GM12878 (cell line): ENCODE data around the gene STRBP.

Source experiments
- CREB1 ChIP-seq: IDR thresholded peaks from 2 replicates; pipeline ENCODE4 v1.6.1; 2012; ENCODE audit warnings: low read depth, mild to moderate bottlenecking, inconsistent platforms
- ETV6 ChIP-seq, 2 experiments: fragments of 450-650 bp in 1 of 2; IDR thresholded peaks in 1 of 2; conservative IDR thresholded peaks in 1 of 2; 2 replicates each; pipeline ENCODE4 v1.6.1; 2014; ENCODE audit warnings: antibody characterized with exemption in 1 of 2, borderline replicate concordance in 1 of 2, low read depth in 1 of 2, mild to moderate bottlenecking in 1 of 2, moderate library complexity in 1 of 2
- POLR2A ChIP-seq: IDR thresholded peaks from 2 replicates; pipeline ENCODE4 v1.6.1; 2011; ENCODE audit warnings: low read depth, mild to moderate bottlenecking, low read length
- SREBF2 ChIP-seq: IDR thresholded peaks from 2 replicates; pipeline ENCODE4 v1.6.1; 2012; ENCODE audit warnings: mild to moderate bottlenecking, low read length
- ZZZ3 ChIP-seq: IDR thresholded peaks from 2 replicates; pipeline ENCODE4 v1.6.1; 2011; ENCODE audit warnings: low read depth; ENCODE audit not compliant: control insufficient read depth, insufficient read length
- TF ChIP-seq, protein P1 (sequence below), 3 experiments: IDR thresholded peaks in 2 of 3; conservative IDR thresholded peaks in 1 of 3; 2 replicates each; pipeline ENCODE4 v1.5.1; 2011; ENCODE audit warnings: low read depth in 3 of 3, low read length in 3 of 3, mild to moderate bottlenecking in 3 of 3, control low read depth in 2 of 3, moderate library complexity in 2 of 3, inconsistent platforms in 1 of 3, mixed read lengths in 1 of 3; ENCODE audit not compliant: control insufficient read depth in 2 of 3, insufficient read depth in 1 of 3; ENCODE audit errors: extremely low read depth in 1 of 3

DNA sequence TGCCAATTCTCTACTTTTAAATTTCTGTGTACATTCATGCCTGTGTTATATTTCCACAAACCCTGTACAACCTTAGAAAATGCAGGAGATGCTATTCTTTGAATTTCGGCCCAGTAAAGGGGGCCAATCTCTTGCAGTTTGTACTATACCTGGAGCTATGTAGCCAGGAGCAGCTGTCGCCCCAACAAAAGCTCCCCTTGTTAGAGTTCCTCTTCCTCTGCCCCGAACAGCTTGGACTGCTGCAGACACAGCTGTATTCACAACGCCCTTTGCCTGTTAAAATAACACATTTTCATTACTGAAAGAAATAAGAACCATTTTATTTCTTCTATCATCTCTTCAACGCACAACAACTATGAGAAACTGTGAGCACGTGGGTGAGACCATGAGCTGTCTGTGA is 135.7 kb downstream of the STRBP start:
- TF ChIP-seq POLR2A (no peak), ZZZ3 (no peak), ETV6 (conservative IDR thresholded peaks at IDR 0.05 in 1 of 2, IDR thresholded peaks at IDR 0.05 in 1 of 2; ENCODE audit: borderline replicate concordance in 1 of 2, low read depth in 1 of 2) (no peak), CREB1 (no peak), SREBF2 (no peak)
- TF ChIP-seq, protein P1, sequence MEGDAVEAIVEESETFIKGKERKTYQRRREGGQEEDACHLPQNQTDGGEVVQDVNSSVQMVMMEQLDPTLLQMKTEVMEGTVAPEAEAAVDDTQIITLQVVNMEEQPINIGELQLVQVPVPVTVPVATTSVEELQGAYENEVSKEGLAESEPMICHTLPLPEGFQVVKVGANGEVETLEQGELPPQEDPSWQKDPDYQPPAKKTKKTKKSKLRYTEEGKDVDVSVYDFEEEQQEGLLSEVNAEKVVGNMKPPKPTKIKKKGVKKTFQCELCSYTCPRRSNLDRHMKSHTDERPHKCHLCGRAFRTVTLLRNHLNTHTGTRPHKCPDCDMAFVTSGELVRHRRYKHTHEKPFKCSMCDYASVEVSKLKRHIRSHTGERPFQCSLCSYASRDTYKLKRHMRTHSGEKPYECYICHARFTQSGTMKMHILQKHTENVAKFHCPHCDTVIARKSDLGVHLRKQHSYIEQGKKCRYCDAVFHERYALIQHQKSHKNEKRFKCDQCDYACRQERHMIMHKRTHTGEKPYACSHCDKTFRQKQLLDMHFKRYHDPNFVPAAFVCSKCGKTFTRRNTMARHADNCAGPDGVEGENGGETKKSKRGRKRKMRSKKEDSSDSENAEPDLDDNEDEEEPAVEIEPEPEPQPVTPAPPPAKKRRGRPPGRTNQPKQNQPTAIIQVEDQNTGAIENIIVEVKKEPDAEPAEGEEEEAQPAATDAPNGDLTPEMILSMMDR (IDR thresholded peaks at IDR 0.05 in 2 of 3, conservative IDR thresholded peaks at IDR 0.05 in 1 of 3; ENCODE audit: control insufficient read depth in 2 of 3, extremely low read depth in 1 of 3, insufficient read depth in 1 of 3, low read depth in 3 of 3, low read length in 3 of 3), result no peak
